ENCODE data around the gene GSTT2.
"Not testable (repeated sequence)": the region's sequence is repeated elsewhere in the genome, so short reads cannot be mapped to it uniquely, and the experiment has no call there.

Gene GSTT2

GRCh38 chr22:23979557-23980240, at the start of gene GSTT2:
Gene GSTT2, plus strand, starts transcription at chr22:23980134.
- not testable (repeated sequence) for DNase-seq (ENCODE audit: low read depth)

DNA sequence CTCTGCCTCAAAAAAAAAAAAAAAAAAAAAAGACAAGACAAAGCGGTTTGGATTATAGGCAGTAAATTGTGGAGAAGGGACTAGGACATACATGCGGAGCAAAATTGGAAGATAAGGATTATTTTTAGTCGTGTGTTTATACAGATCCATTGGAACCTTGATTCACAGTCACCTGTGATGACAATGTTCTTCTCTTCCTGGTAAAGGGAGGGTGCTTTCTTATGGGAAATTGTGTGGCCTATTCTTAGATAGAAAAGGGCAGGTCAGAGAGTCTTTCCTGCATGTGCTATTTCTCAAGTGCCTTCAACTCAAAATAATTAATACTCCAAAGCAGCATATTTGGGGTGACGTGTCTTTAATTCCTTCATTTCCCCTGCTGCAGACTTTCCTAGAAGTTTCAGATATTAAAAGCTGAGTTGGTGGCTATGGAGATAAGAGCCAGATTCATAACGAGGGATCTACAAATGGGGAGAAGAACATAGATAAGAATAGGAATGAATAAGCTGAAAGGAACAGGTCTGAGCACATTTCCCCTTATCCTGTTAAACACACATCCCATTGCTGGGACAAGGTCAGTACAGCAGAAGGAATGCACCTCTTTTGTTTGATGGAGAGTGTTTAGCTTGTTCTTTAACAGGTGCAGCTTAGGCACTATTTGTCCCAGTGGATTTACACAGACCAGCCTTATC, 41.5 kb upstream of the GSTT2 start:
- DNase-seq (ENCODE audit: low read depth) = no peak

DNA sequence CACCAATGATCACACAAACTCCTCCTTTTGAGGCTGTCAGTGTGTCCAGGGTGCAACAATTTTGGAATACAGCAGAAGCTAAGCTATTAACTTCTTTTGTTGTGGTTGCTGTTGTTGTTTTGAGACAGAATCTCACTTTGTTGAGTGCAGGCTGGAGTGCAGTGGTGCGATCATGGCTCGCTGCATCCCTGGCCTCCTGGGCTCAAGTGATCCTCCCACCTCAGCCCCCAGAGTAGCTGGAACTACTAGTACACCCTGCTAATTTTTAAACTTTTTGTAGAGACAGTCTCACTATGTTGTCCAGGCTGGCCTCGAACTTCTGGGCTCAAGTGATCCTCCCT, 40.9 kb upstream of the GSTT2 start:
- no peak for DNase-seq (ENCODE audit: low read depth)

GRCh38 chr22:23940166-23940565, 39.8 kb upstream of the GSTT2 start:
- DNase-seq (ENCODE audit: low read depth) = not testable (repeated sequence)

DNA sequence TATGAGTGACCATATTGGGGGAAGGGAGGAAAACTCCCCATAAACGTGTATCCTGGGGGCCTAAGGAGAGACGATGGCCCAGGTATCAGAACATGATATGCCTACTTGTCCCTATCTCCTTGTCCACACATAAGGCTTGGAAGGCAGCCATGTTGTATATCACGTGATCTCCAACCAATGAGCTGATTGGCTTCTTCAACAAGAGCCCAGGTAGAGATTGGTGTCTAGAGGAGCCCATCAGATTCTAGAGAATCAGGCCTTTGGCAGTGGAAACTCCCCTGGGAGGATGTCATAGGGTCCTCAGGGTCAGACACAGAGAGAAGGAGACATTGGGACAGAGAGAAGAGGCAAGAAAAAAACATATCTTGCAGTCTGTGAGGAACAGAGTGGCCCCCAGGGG, 32.5 kb upstream of the GSTT2 start:
- not testable (repeated sequence) for DNase-seq (ENCODE audit: low read depth)

GRCh38 chr22:23949764-23950163, 30.2 kb upstream of the GSTT2 start:
- DNase-seq (ENCODE audit: low read depth) = not testable (repeated sequence)

- not testable (repeated sequence) for DNase-seq (ENCODE audit: low read depth)
Observed at GRCh38 chr22:23951383-23951782, 28.6 kb upstream of the GSTT2 start.

GRCh38 chr22:23952794-23953405, 27.0 kb upstream of the GSTT2 start:
- DNase-seq (ENCODE audit: low read depth) = not testable (repeated sequence)

DNA sequence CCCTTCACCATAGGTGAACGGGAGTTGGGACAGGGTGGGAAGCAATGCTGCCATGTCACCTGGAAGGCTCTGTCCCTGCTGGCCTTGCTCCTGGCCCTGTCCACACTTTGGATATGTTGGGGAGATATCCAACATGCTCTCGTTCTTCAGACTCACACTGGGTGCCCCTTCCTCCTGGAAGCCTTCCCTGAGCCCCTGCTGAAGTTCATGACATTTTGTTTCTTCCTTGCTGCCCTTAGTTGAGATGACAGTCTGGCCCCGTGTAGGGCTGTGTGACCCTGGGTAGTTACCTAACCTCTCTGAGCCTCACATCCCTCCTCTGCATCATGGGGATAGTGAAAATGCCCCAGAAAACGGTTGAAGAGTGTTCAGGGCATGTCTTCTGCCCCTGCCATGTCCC, 26.4 kb upstream of the GSTT2 start:
- not testable (repeated sequence) for DNase-seq (ENCODE audit: low read depth)

- not testable (repeated sequence) for DNase-seq (ENCODE audit: low read depth)
Observed at GRCh38 chr22:23954193-23954990, 25.5 kb upstream of the GSTT2 start.

GRCh38 chr22:23954991-23955305, 25.0 kb upstream of the GSTT2 start:
- DNase-seq (ENCODE audit: low read depth) = not testable (repeated sequence)

- not testable (repeated sequence) for DNase-seq (ENCODE audit: low read depth)
Observed at GRCh38 chr22:23955886-23956285, 24.0 kb upstream of the GSTT2 start.

DNA sequence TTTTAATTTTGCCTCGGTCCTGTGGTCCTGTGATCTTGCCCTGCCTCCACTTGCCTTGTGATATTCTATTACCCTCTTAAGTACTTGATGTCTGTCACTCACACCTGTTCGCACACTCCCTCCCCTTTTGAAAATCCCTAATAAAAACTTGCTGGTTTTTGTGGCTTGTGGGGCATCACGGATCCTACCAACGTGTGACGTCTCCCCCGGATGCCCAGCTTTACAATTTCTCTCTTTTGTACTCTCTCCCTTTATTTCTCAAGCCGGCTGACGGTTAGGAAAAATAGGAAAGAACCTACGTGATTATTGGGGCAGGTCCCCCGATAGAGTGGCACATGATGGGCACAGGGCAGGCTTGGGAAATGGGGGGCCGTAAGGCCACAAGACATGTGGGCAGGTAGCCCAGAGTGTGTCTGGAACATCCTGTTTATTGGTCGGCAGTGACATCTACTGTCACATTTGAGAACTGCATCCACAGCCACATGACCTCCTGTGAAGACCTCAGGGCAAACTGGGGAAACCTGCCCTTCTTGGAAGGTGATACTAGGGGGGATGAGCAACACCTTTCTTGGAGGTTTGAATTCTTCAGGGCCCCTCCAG, 23.5 kb upstream of the GSTT2 start:
- DNase-seq (ENCODE audit: low read depth) = peak; percentile 37

DNA sequence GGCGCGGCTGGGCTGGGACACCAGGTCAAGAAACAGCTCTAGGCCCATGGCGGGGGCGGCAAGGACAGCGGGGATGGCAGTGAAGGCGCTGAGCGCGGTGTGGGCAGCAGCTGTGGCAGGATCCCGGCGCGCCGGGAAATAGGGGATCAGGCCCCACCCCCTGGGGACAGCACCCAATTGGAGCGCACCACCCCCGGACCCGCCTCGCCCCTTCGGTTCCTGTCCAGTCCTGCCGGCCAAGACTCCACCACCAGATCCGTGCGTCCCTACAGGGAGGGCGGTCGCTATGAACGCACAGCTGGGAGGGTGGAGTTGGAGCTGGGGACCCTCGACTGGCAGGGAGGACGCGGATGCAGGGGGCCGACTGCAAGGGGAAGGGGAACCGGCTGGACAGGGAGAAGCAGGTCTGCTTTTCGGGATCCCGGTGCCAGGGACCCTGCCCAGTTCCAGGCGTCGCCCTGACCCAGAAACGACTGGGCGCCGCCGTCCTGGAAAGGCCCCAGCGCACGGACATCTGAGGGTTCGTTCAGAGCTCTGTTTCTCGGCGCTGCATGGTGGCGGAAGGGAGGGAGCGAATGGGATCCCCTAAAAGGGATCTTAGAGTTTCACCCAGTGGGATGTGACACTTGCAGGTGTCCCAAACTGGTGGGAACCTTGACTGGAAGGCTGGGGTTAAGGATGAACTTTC, 18.7 kb upstream of the GSTT2 start, which contains the start of gene GSTT2B:
Gene GSTT2B, minus strand, starts transcription at position 112 of the 688 bp plus-strand sequence. Its CDS starts 64 bp downstream, at position 48.
- not testable (repeated sequence) for DNase-seq (ENCODE audit: low read depth)

DNA sequence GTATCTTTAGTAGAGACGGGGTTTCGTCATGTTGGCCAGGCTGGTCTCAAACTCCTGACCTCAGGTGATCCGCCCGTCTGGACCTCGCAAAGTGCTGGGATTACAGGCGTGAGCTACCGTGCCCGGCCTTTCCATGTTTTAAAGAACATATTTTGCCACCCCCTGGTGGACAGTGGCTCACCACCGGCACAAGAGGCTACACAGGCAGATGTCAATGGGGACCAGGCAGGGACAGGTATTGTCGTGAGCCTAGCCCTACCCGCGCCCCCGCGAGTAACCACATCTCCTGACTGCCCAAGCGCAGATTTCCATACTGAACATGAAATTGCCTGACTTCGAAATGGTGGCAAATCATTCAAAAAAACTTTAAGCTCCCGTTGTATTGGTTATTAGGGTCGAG, 13.8 kb upstream of the GSTT2 start:
- DNase-seq (ENCODE audit: low read depth) = not testable (repeated sequence)

DNA sequence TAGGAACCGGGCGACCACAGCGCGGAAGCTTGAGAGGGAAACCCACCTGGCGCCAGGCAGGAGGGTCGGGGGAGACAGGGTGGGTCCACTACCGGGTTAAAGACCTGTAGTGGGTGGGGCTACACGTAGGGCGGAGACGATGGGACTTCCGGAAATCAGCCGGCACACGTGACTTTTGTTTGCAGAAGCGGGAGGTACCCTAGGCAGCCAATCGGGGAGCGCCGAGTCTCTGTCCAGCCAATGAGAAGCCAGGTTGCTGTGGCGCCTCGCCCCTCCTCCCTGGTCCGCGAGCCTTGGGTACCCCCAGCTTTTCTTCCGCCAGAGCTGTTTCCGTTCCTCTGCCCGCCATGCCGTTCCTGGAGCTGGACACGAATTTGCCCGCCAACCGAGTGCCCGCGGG, 13.4 kb upstream of the GSTT2 start, which contains the start of gene DDTL:
Gene DDTL, plus strand, starts transcription at position 321 of the 400 bp plus-strand sequence. Its CDS starts 27 bp downstream, at position 348.
- not testable (repeated sequence) for DNase-seq (ENCODE audit: low read depth)

GRCh38 chr22:23969071-23969470, 10.9 kb upstream of the GSTT2 start:
- no peak for DNase-seq (ENCODE audit: low read depth)

GRCh38 chr22:23970201-23970641, 9.7 kb upstream of the GSTT2 start:
- no peak for DNase-seq (ENCODE audit: low read depth)

DNA sequence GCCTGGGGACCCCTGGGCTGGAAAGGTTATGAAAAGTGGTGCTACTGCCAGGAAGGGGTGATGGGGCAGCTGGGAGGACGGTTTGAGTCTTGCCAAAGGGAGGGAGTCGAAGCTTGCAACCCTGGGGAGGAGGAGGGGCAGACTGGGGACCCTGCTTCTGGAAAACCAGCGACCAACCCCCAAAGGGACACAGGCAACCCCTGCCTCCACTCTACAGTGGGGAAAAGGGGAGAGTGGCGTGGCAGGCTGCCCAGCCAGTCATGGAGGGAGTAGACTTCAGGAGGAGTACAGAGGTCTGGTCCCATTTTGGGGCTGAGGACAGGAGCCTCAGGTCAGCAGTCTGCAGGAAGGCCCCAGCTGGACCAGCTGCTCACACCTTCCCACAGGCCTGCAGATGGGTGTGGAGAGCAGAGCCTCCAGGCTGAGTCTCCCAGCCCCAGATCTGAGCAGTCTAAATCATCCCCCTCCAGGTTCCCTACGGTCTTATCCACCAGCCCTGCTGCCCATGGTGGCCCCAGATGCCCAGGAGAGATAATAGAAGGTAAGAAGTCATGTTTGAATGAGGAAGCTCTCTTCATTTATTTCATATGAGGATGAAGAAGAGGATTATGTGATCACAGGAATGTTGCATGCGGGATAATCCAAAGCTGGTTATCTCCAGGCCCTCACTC, 9.0 kb upstream of the GSTT2 start:
- no peak for DNase-seq (ENCODE audit: low read depth)

DNA sequence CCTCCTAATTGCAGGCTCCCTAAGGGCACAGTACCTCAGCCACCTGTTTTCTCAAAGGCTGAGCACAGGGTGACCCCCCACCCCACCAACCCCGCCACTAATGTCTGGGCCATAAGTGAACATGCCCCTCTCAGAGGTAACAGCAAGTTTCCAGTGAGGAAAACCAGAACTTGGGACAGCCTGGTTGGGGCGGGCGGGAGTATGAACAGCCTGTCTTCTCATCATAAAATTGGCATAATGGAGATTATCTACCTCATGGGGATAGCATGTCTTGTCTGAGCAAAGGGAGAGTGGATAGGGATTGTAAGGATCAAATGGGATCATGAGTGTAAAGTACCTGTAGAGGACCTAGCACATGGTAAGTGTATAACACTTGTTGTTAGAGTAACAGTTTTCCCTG, 8.0 kb upstream of the GSTT2 start:
- DNase-seq (ENCODE audit: low read depth) = not testable (repeated sequence)

DNA sequence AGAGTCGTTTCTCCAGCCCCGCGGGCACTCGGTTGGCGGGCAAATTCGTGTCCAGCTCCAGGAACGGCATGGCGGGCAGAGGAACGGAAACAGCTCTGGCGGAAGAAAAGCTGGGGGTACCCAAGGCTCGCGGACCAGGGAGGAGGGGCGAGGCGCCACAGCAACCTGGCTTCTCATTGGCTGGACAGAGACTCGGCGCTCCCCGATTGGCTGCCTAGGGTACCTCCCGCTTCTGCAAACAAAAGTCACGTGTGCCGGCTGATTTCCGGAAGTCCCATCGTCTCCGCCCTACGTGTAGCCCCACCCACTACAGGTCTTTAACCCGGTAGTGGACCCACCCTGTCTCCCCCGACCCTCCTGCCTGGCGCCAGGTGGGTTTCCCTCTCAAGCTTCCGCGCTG, 5.6 kb upstream of the GSTT2 start, which contains the start of gene DDT:
Gene DDT, minus strand, starts transcription at position 97 of the 400 bp plus-strand sequence. Its CDS starts 27 bp downstream, at position 70.
- not testable (repeated sequence) for DNase-seq (ENCODE audit: low read depth)
